ENCODE measurements around the gene NKAIN4.
"Not testable (repeated sequence)": the region's sequence is repeated elsewhere in the genome, so short reads cannot be mapped to it uniquely, and the experiment has no call there.

The NKAIN4 gene

DNA sequence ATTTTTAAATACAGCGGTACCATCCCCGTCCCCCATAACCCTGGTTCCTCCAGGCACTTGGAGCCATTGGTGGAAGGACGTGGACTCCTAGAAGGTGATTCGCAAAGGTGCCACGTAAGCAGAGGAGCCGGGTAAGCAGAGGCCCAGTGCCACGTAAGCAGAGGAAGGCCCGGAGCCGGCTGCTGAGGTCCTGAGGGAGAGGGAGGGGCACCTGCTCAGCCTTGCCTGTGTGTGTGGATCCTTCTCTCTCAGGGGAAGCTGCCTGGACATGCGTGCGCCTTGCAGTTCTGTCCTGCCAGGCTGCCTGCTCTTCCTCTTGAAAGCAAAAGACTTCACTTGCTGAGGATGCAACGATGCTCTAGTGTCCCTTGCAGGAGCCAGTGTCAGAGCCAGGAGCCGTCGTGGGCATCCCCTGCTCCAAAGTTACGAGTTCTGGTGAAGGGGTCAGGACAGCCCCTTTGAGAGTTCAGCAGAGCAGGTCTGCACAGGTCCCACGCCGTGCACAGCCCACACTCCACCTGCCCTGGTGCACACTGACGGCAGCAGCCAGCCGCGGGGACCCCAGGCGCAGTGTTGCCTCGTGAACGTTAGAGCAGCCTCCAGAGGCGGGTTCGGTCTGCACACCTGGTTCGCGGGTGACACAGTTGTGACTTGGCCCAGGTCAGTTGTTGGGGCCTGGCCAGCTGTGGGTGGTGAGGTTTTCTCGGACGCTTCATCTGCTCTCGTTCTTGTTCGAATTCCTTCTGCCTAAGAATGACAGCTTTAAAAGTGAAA is 1.9 kb upstream of the NKAIN4 start:
- TF ChIP-seq, protein P1, sequence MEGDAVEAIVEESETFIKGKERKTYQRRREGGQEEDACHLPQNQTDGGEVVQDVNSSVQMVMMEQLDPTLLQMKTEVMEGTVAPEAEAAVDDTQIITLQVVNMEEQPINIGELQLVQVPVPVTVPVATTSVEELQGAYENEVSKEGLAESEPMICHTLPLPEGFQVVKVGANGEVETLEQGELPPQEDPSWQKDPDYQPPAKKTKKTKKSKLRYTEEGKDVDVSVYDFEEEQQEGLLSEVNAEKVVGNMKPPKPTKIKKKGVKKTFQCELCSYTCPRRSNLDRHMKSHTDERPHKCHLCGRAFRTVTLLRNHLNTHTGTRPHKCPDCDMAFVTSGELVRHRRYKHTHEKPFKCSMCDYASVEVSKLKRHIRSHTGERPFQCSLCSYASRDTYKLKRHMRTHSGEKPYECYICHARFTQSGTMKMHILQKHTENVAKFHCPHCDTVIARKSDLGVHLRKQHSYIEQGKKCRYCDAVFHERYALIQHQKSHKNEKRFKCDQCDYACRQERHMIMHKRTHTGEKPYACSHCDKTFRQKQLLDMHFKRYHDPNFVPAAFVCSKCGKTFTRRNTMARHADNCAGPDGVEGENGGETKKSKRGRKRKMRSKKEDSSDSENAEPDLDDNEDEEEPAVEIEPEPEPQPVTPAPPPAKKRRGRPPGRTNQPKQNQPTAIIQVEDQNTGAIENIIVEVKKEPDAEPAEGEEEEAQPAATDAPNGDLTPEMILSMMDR (IDR thresholded peaks at IDR 0.05; ENCODE audit: low read depth, low read length) = no peak
- no peak overlapping the region for H3K4me3 ChIP-seq (ENCODE audit: low read depth, low read length)

DNA sequence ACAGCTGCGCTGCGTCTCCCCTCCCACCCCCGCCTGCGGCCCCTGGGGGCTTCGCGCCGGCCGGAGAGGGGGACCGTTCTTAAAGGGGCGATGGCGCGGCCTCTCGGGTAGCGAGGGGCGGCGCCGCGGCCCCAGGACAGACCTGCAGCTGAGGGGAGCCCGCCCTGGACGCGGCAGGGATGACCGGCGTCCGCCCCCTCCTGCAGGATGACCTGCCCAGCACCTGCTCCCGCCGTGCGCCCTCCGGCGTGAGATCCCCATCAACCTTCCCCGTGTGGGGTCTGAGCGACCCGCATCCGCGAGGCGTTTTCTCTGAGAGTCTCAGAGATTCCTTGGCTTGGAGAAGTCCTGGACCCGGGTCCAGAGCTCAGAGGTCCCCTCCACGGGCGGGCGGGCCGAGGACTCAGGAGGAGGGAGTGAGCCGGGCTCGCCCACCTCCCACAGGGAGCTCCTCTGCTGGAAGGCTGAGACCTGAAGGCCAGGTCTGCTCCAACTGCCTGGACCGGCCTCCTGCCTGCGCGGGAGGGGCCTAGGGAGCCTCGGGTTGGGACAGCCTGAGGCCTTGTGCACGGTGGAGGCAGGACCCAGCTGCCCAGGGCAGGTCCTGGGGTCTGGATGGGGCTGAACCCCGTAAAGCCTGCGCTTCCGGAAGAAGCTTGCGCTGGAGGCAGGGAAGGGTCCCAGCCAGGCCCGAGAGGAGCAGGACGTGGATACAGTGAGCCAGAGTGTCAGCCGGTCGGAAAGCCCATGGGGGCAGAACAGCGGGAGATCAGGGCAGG is 532 bp upstream of the NKAIN4 start:
- no peak overlapping the region for H3K4me3 ChIP-seq (ENCODE audit: low read depth, low read length)

GRCh38 chr20:63253438-63254231 is 628 bp downstream of the NKAIN4 start:
- TF ChIP-seq, protein P1 (IDR thresholded peaks at IDR 0.05; ENCODE audit: low read depth, low read length) = no peak
- H3K4me3 ChIP-seq (ENCODE audit: low read depth, low read length) = no peak overlapping the region

More for the DNA sequence above, 532 bp upstream of the NKAIN4 start:
- TF ChIP-seq, protein P1 (IDR thresholded peaks at IDR 0.05; ENCODE audit: low read depth, low read length) = no peak

GRCh38 chr20:63253065-63253437 is 1.2 kb downstream of the NKAIN4 start:
- TF ChIP-seq, protein P1 (IDR thresholded peaks at IDR 0.05; ENCODE audit: low read depth, low read length) = no peak
- no peak overlapping the region for H3K4me3 ChIP-seq (ENCODE audit: low read depth, low read length)

- H3K4me3 ChIP-seq (ENCODE audit: low read depth, low read length) = no peak overlapping the region
- TF ChIP-seq, protein P1 (IDR thresholded peaks at IDR 0.05; ENCODE audit: low read depth, low read length) = no peak
These were observed 2.0 kb downstream of the NKAIN4 start for GRCh38 chr20:63252284-63252711.

GRCh38 chr20:63251350-63251749 is 2.9 kb downstream of the NKAIN4 start:
- TF ChIP-seq, protein P1 (IDR thresholded peaks at IDR 0.05; ENCODE audit: low read depth, low read length) = peak; percentile 27; the same call in 1 of the 2 replicates
- not testable (repeated sequence) for H3K4me3 ChIP-seq (ENCODE audit: low read depth, low read length)

Data from WI38 (cell line).